GM12801 (cell line): ENCODE data around the gene NDUFAF5.

ENCODE experiments used
- TF ChIP-seq, protein P1 (sequence below): IDR thresholded peaks from one replicate; pipeline ENCODE4 v1.5.1; 2011; ENCODE audit warnings: control low read depth; ENCODE audit not compliant: insufficient read length; ENCODE audit errors: extremely low read depth

NDUFAF5 gene

GRCh38 chr20:13863244-13863643 is 78.4 kb downstream of the NDUFAF5 start:
- TF ChIP-seq, protein P1, sequence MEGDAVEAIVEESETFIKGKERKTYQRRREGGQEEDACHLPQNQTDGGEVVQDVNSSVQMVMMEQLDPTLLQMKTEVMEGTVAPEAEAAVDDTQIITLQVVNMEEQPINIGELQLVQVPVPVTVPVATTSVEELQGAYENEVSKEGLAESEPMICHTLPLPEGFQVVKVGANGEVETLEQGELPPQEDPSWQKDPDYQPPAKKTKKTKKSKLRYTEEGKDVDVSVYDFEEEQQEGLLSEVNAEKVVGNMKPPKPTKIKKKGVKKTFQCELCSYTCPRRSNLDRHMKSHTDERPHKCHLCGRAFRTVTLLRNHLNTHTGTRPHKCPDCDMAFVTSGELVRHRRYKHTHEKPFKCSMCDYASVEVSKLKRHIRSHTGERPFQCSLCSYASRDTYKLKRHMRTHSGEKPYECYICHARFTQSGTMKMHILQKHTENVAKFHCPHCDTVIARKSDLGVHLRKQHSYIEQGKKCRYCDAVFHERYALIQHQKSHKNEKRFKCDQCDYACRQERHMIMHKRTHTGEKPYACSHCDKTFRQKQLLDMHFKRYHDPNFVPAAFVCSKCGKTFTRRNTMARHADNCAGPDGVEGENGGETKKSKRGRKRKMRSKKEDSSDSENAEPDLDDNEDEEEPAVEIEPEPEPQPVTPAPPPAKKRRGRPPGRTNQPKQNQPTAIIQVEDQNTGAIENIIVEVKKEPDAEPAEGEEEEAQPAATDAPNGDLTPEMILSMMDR = no peak

GRCh38 chr20:13865156-13865555 is 80.3 kb downstream of the NDUFAF5 start:
- TF ChIP-seq, protein P1 = no peak

DNA sequence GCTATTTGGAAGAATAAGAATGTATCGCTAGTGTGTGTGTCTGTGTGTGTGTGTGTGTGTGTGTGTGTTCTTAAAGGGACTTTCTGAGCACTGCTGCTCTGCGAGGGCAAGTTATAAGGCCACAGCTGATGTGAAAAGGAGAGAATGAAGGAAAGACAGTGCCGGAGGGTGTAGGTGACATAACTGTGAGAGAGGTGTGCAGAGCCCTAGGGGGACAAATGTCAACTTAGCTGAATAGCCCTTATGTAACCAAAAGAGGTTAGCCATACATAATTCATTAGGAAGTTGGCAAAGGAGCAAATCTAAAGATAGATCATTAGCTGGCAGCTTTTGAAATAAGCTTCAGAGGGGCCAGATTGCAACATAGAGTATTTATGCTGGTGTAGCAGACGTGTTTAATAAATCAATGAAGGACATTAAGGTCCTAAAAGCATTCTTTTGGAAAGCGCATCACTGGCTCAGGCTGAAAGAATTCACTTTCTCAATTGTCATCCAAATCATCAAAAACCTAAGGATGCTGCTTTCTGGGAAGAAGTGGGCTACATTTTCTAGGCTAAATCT is 81.0 kb downstream of the NDUFAF5 start:
- TF ChIP-seq, protein P1 = no peak

DNA sequence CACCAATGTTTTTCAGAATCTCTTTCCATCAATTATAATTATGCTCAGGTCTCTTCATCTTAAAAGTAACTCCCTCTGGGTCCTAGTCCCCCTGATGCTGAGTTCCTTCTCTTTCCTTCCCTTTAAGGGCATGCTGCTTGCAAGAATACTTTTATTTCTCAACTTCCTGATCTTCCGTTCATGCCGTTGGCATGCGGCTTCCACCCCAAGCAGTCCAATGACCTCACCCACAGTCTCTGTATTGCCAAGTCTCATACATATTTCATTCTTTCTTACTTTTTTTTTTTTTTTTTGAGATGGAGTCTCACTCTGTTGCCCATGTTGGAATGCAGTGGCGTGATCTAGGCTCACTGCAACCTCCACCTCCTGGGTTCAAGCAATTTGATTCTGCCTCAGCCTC is 83.5 kb downstream of the NDUFAF5 start:
- TF ChIP-seq, protein P1 = no peak

GRCh38 chr20:13870170-13870748 is 85.4 kb downstream of the NDUFAF5 start:
- TF ChIP-seq, protein P1 = no peak
